Caco-2 (cell line): Measurements from ENCODE around the gene SLC12A1. TPM values are rescaled to one million over a fixed set of nuclear protein-coding genes. Genes with fewer than 3 reads are reported as not detected.
A peak's percentile ranks its signal among the peaks of the same experiment; 100 is the strongest.

Experiments used
- BruUV-seq: library from RNA; stranded (reverse); fragments of 400-500 nt; replicated peaks from 2 replicates; lab custom pipeline; 2021; lab: Mats Ljungman, UMichigan
- CTCF ChIA-PET: fragments of 300-600 bp; sonication (Branson Sonifier 250); formaldehyde crosslinking; loops from one replicate; lab custom pipeline; 2022; ENCODE audit warnings: antibody characterized with exemption; lab: Charles Lee
- POLR2A ChIA-PET: fragments of 300-600 bp; sonication (Branson Sonifier 250); formaldehyde crosslinking; loops from one replicate; lab custom pipeline; 2022; ENCODE audit warnings: antibody characterized with exemption; lab: Charles Lee
- DNase-seq, 2 experiments: peaks; one replicate each; pipeline versions ENCODE4 v3.0.0 to v3.0.0-alpha.2; 2020 to 2022
- H3K27me3 ChIP-seq: replicated peaks from 2 replicates; pipeline ENCODE4 v1.6.0; 2011; ENCODE audit warnings: low read length; ENCODE audit not compliant: control insufficient read depth, insufficient read depth
- H3K36me3 ChIP-seq: 2 replicates; pipeline ENCODE4 v1.5.1; 2011; ENCODE audit warnings: low read length; ENCODE audit not compliant: control insufficient read depth, insufficient read depth
- H3K4me1 ChIP-seq: fragments of 250-450 bp; sonication (Bioruptor Pico); 2 replicates; pipeline ENCODE4 v1.5.1; 2020; ENCODE audit warnings: mild to moderate bottlenecking
- H3K4me3 ChIP-seq: 2 replicates; pipeline ENCODE4 v1.5.1; 2011; ENCODE audit warnings: low read depth, mild to moderate bottlenecking, control low read depth, low read length
- H3K9me3 ChIP-seq: fragments of 250-450 bp; sonication (Bioruptor Pico); 2 replicates; pipeline ENCODE4 v1.5.1; 2020; ENCODE audit warnings: mild to moderate bottlenecking, moderate library complexity
- H3K27ac Mint-ChIP-seq: one replicate; pipeline ENCODE4 v1.8.0; 2022; ENCODE audit warnings: mixed read lengths; ENCODE audit not compliant: unreplicated experiment
- H3K27me3 Mint-ChIP-seq: one replicate; pipeline ENCODE4 v1.8.0; 2022; ENCODE audit warnings: mixed read lengths; ENCODE audit not compliant: insufficient read depth, unreplicated experiment
- H3K36me3 Mint-ChIP-seq: one replicate; pipeline ENCODE4 v1.8.0; 2022; ENCODE audit warnings: mild to moderate bottlenecking, mixed read lengths; ENCODE audit not compliant: insufficient read depth, unreplicated experiment
- H3K4me1 Mint-ChIP-seq: one replicate; pipeline ENCODE4 v1.8.0; 2022; ENCODE audit warnings: low read depth, mixed read lengths; ENCODE audit not compliant: unreplicated experiment
- H3K4me3 Mint-ChIP-seq: one replicate; pipeline ENCODE4 v1.8.0; 2022; ENCODE audit warnings: mild to moderate bottlenecking, moderate library complexity, mixed read lengths; ENCODE audit not compliant: unreplicated experiment
- H3K9me3 Mint-ChIP-seq: one replicate; pipeline ENCODE4 v1.8.0; 2022; ENCODE audit warnings: mixed read lengths; ENCODE audit not compliant: unreplicated experiment
- CTCF ChIP-seq, 2 experiments: fragments of 200-600 bp in 1 of 2; IDR thresholded peaks; 1 replicate in 1 of 2; 2 replicates in 1 of 2; pipeline versions ENCODE4 v1.5.1 to v1.8.0; 2011 to 2022; ENCODE audit warnings: antibody characterized with exemption in 1 of 2, control low read depth in 1 of 2, inconsistent platforms in 1 of 2, low read depth in 1 of 2, low read length in 1 of 2, mild to moderate bottlenecking in 1 of 2, moderate library complexity in 1 of 2; ENCODE audit not compliant: insufficient read depth in 1 of 2, severe bottlenecking in 1 of 2, unreplicated experiment in 1 of 2
- intact Hi-C: fragments of 100-400 bp; cut with micrococcal nuclease; formaldehyde crosslinking; loops from one replicate; pipeline ENCODE4 v1.10.0; 2022; ENCODE audit not compliant: unreplicated experiment
- total RNA-seq: library from RNA; stranded (reverse); gene quantifications from 2 replicates; pipeline ENCODE4 v1.2.3, GENCODE V29; 2022

SLC12A1 gene
- total RNA-seq, 1 experiment from 2014 or later: not detected

GRCh38 chr15:48250640-48251076 is 44.6 kb downstream of the SLC12A1 start:
- intact Hi-C loops: loop anchor here (1.0 kb wide), 2 partner anchors 138 to 262 kb away; no protein-coding TSS in a partner anchor
- no peaks in the 10 kb centered on the region for H3K4me1 Mint-ChIP-seq
- BruUV-seq: no TSS peak
- no peak overlapping the region for H3K27ac Mint-ChIP-seq
- H3K4me3 Mint-ChIP-seq: no peak overlapping the region
- H3K36me3 Mint-ChIP-seq: no peaks in the 10 kb centered on the region
- H3K9me3 Mint-ChIP-seq: no peaks in the 10 kb centered on the region
- ChIA-PET POLR2A (no interaction called here), CTCF (no interaction called here)
- H3K36me3 ChIP-seq: no peaks in the 10 kb centered on the region
- H3K9me3 ChIP-seq: no peaks in the 10 kb centered on the region
- DNase-seq: peak in 1 of 2 experiments; percentile 51
- no peak overlapping the region for H3K4me3 ChIP-seq
- H3K4me1 ChIP-seq: no peaks in the 10 kb centered on the region
- no peaks in the 10 kb centered on the region for H3K27me3 ChIP-seq
- peaks cover 21% of the 10 kb centered on the region for H3K27me3 Mint-ChIP-seq
- peak; percentile 50 to 55 for TF ChIP-seq CTCF (IDR thresholded peaks at IDR 0.05; ENCODE audit: insufficient read depth in 1 of 2, low read depth in 1 of 2, low read length in 1 of 2, severe bottlenecking in 1 of 2, unreplicated experiment in 1 of 2)

DNA sequence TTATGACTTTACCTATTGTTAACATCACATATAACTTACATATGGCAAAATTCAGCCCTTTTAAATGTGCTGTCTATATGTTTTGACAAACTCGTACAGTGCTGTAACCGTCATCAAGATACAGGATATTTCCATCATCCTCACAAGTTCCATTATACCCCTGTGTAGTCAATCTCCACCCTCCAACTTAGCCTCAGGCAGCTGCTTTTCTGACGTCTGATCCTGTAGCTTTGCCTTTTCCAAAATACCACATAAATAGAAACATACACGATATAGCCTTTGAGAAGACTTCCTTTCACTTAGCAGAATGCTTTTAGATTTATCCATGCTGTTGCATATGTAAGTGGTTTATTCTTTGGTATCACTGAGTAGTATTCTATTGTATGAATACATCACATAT is 47.1 kb downstream of the SLC12A1 start:
- POLR2A ChIA-PET: no interaction called here
- no peaks in the 10 kb centered on the region for H3K36me3 Mint-ChIP-seq
- H3K4me1 Mint-ChIP-seq: no peaks in the 10 kb centered on the region
- no peaks in the 10 kb centered on the region for H3K36me3 ChIP-seq
- TF ChIP-seq CTCF (IDR thresholded peaks at IDR 0.05; ENCODE audit: insufficient read depth in 1 of 2, low read depth in 1 of 2, low read length in 1 of 2, severe bottlenecking in 1 of 2, unreplicated experiment in 1 of 2): no peak
- CTCF ChIA-PET: no interaction called here
- BruUV-seq: no TSS peak
- H3K9me3 ChIP-seq: no peaks in the 10 kb centered on the region
- intact Hi-C loops: no loop called here
- H3K27me3 Mint-ChIP-seq: peaks cover 14% of the 10 kb centered on the region
- H3K4me3 ChIP-seq: no peak overlapping the region
- no peak for DNase-seq
- H3K27ac Mint-ChIP-seq: no peak overlapping the region
- H3K9me3 Mint-ChIP-seq: no peaks in the 10 kb centered on the region
- no peaks in the 10 kb centered on the region for H3K27me3 ChIP-seq
- no peak overlapping the region for H3K4me3 Mint-ChIP-seq
- H3K4me1 ChIP-seq: no peaks in the 10 kb centered on the region

GRCh38 chr15:48265135-48265534 is 59.0 kb downstream of the SLC12A1 start:
- BruUV-seq: no TSS peak

More at GRCh38 chr15:48265135-48265534, 59.0 kb downstream of the SLC12A1 start:
- H3K36me3 ChIP-seq: no peaks in the 10 kb centered on the region
- no peaks in the 10 kb centered on the region for H3K9me3 Mint-ChIP-seq
- ChIA-PET POLR2A (no interaction called here), CTCF (no interaction called here)
- H3K36me3 Mint-ChIP-seq: no peaks in the 10 kb centered on the region
- H3K4me3 ChIP-seq: no peak overlapping the region
- H3K9me3 ChIP-seq: no peaks in the 10 kb centered on the region
- no peak for TF ChIP-seq CTCF (IDR thresholded peaks at IDR 0.05; ENCODE audit: insufficient read depth in 1 of 2, low read depth in 1 of 2, low read length in 1 of 2, severe bottlenecking in 1 of 2, unreplicated experiment in 1 of 2)
- H3K27me3 ChIP-seq: no peaks in the 10 kb centered on the region
- intact Hi-C loops: no loop called here
- no peaks in the 10 kb centered on the region for H3K4me1 Mint-ChIP-seq
- no peak for DNase-seq
- peaks cover 18% of the 10 kb centered on the region for H3K27me3 Mint-ChIP-seq
- H3K27ac Mint-ChIP-seq: no peak overlapping the region
- H3K4me1 ChIP-seq: no peaks in the 10 kb centered on the region
- H3K4me3 Mint-ChIP-seq: no peak overlapping the region
